MM.1S (cell line): ENCODE measurements around the gene CDH16.

Experiments used
- DNase-seq: peaks from one replicate; pipeline ENCODE4 v3.0.0-alpha.2; 2015
- H2AFZ ChIP-seq: fragments of 300-600 bp; sonication (generic); 2 replicates; pipeline ENCODE4 v1.6.0; 2016; ENCODE audit warnings: antibody characterized with exemption, low read length
- H3F3A ChIP-seq: fragments of 300-600 bp; sonication (generic); 2 replicates; pipeline ENCODE4 v1.6.1; 2016; ENCODE audit warnings: mild to moderate bottlenecking, antibody characterized with exemption, low read length, moderate library complexity, mixed read lengths; ENCODE audit not compliant: insufficient read depth
- H3K27ac ChIP-seq: fragments of 300-600 bp; sonication (generic); 2 replicates; pipeline ENCODE4 v1.5.1; 2016; ENCODE audit warnings: mild to moderate bottlenecking, low read length
- H3K27me3 ChIP-seq: fragments of 300-600 bp; sonication (generic); replicated peaks from 2 replicates; pipeline ENCODE4 v1.6.0; 2016; ENCODE audit warnings: low read length; ENCODE audit not compliant: insufficient read depth
- H3K36me3 ChIP-seq: fragments of 300-600 bp; sonication (generic); replicated peaks from 2 replicates; pipeline ENCODE4 v1.6.1; 2016; ENCODE audit warnings: mild to moderate bottlenecking, low read length, mixed read lengths; ENCODE audit not compliant: insufficient read depth
- H3K4me1 ChIP-seq: fragments of 300-600 bp; sonication (generic); 2 replicates; pipeline ENCODE4 v1.6.1; 2016; ENCODE audit warnings: low read length, mixed read lengths
- H3K4me2 ChIP-seq: fragments of 300-600 bp; sonication (generic); 2 replicates; pipeline ENCODE4 v1.6.0; 2016; ENCODE audit warnings: low read depth, low read length
- H3K4me3 ChIP-seq: fragments of 300-600 bp; sonication (generic); 2 replicates; pipeline ENCODE4 v1.5.1; 2016; ENCODE audit warnings: low read length, mixed read lengths
- H3K79me2 ChIP-seq: fragments of 300-600 bp; sonication (generic); 2 replicates; pipeline ENCODE4 v1.6.1; 2016; ENCODE audit warnings: mixed run types, low read length, mixed read lengths
- H3K9ac ChIP-seq: fragments of 300-600 bp; sonication (generic); 2 replicates; pipeline ENCODE4 v1.6.1; 2016; ENCODE audit warnings: low read length, mixed read lengths
- H3K9me2 ChIP-seq: fragments of 300-600 bp; sonication (generic); replicated peaks from 2 replicates; pipeline ENCODE4 v1.6.1; 2016; ENCODE audit warnings: mild to moderate bottlenecking, low read length, mixed read lengths; ENCODE audit not compliant: insufficient read depth
- H3K9me3 ChIP-seq: fragments of 300-600 bp; sonication (generic); replicated peaks from 2 replicates; pipeline ENCODE4 v1.6.1; 2016; ENCODE audit warnings: mild to moderate bottlenecking, low read length, mixed read lengths; ENCODE audit not compliant: insufficient read depth
- H4K20me1 ChIP-seq: fragments of 300-600 bp; sonication (generic); 2 replicates; pipeline ENCODE4 v1.6.1; 2016; ENCODE audit warnings: mild to moderate bottlenecking, low read length, moderate library complexity, mixed read lengths; ENCODE audit not compliant: insufficient read depth
- CTCF ChIP-seq: fragments of 300-600 bp; sonication (generic); IDR thresholded peaks from 2 replicates; pipeline ENCODE4 v1.5.1; 2016; ENCODE audit warnings: antibody characterized with exemption, low read length, mixed read lengths
- EZH2 ChIP-seq: fragments of 300-600 bp; sonication (generic); optimal IDR thresholded peaks from 2 replicates; pipeline ENCODE3; 2017; ENCODE audit warnings: low read depth, mild to moderate bottlenecking, antibody characterized with exemption, low read length, mixed read lengths
- EZH2phosphoT487 ChIP-seq: fragments of 300-600 bp; sonication (generic); IDR thresholded peaks from 2 replicates; pipeline ENCODE4 v1.6.1; 2018; ENCODE audit warnings: antibody characterized with exemption, low read length

CDH16 gene

GRCh38 chr16:66920299-66920590, 1.6 kb upstream of the CDH16 start:
- H3K4me1 ChIP-seq: no peaks in the 10 kb centered on the region

DNA sequence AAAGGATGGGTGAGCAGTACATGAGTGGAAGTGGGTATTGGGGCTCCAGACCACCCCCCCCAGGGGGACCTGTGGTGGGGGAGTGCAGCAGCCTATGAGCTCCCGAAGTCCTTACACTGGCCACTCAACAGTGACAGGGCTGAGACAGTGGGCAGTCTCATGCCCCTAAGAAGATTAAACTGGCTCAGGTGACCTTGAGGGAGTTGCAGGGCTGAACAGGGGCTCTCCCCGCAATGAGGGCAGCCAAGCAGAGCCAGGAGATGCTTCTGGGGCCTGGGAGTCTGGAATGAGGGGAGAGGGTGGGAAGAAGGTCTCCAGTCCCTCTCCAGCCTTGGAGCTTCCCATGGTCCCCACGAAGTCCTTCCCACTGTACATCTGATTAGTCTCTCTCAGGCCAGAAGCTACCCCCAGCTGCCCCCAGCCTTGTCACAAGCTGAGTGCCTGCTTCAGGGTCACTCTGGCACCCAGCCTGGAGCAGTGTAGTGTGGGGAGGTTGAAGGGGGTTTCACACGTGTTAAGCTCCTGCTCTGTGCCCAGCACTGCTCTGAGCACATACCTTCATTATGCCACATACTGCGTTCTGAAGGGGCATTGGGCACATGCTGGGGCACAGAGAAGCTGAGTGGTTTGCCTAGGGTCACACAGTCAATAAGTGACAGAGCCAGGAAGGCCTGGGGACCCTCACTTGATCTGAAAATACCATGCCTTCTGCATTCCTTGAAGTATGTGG, 1.0 kb upstream of the CDH16 start:
- Histone ChIP-seq H3K4me1 (no peaks in the 10 kb centered on the region), H3K4me3 (no peak overlapping the region), H3K27me3 (peaks cover 88% of the 10 kb centered on the region), H2AFZ (no peak overlapping the region), H3K9me2 (no peaks in the 10 kb centered on the region), H4K20me1 (no peaks in the 10 kb centered on the region), H3K36me3 (no peaks in the 10 kb centered on the region), H3F3A (no peaks in the 10 kb centered on the region), H3K79me2 (no peaks in the 10 kb centered on the region), H3K27ac (no peak overlapping the region), H3K9me3 (no peaks in the 10 kb centered on the region), H3K9ac (no peak overlapping the region), H3K4me2 (no peak overlapping the region)
- TF ChIP-seq CTCF (no peak), EZH2phosphoT487 (no peak), EZH2 (no peak)
- no peak for DNase-seq

More at GRCh38 chr16:66920299-66920590, 1.6 kb upstream of the CDH16 start:
- H3K9me3 ChIP-seq: no peaks in the 10 kb centered on the region
- H3K36me3 ChIP-seq: no peaks in the 10 kb centered on the region
- no peaks in the 10 kb centered on the region for H4K20me1 ChIP-seq
- H3K27me3 ChIP-seq: peaks cover 86% of the 10 kb centered on the region
- no peak overlapping the region for H2AFZ ChIP-seq
- no peak for DNase-seq
- no peaks in the 10 kb centered on the region for H3F3A ChIP-seq
- H3K27ac ChIP-seq: no peak overlapping the region
- no peaks in the 10 kb centered on the region for H3K79me2 ChIP-seq
- no peak for TF ChIP-seq CTCF
- TF ChIP-seq EZH2phosphoT487: no peak
- TF ChIP-seq EZH2: no peak
- no peak overlapping the region for H3K4me2 ChIP-seq
- H3K9ac ChIP-seq: no peak overlapping the region
- H3K4me3 ChIP-seq: no peak overlapping the region
- H3K9me2 ChIP-seq: no peaks in the 10 kb centered on the region

GRCh38 chr16:66918355-66918754, 330 bp downstream of the CDH16 start:
- TF ChIP-seq CTCF (no peak), EZH2phosphoT487 (no peak), EZH2 (no peak)
- Histone ChIP-seq H3K9me3 (no peaks in the 10 kb centered on the region), H3K36me3 (no peaks in the 10 kb centered on the region), H3K9me2 (no peaks in the 10 kb centered on the region), H3K4me3 (no peak overlapping the region), H4K20me1 (no peaks in the 10 kb centered on the region), H3K27me3 (peaks cover 78% of the 10 kb centered on the region), H3K79me2 (no peaks in the 10 kb centered on the region), H3K4me1 (no peaks in the 10 kb centered on the region), H3K27ac (no peak overlapping the region), H3F3A (no peaks in the 10 kb centered on the region), H2AFZ (no peak overlapping the region), H3K9ac (no peak overlapping the region), H3K4me2 (no peak overlapping the region)
- no peak for DNase-seq
